Liver (tissue), 9 donors: ENCODE results near the gene GNG12. TPM values are rescaled to one million over a fixed set of nuclear protein-coding genes. Genes with fewer than 3 reads are reported as not detected.

Experiments
- DNase-seq: peaks from one replicate; pipeline ENCODE4 v3.0.0-alpha.2; 2017; ENCODE audit warnings: low spot score
- H3K27ac ChIP-seq, 2 donors: one replicate each; pipeline ENCODE4 v1.7.0; 2013; ENCODE audit warnings: inconsistent platforms in 2 of 2, low read length in 2 of 2, control low read depth in 1 of 2, low read depth in 1 of 2, mild to moderate bottlenecking in 1 of 2
- H3K27me3 ChIP-seq, 4 donors: one replicate each; pipeline versions ENCODE4 v1.6.1 to v1.7.0; 2013; ENCODE audit warnings: low read length in 3 of 4, inconsistent platforms in 1 of 4, mild to moderate bottlenecking in 1 of 4, moderate library complexity in 1 of 4; ENCODE audit not compliant: control insufficient read depth in 4 of 4, insufficient read depth in 4 of 4
- H3K36me3 ChIP-seq, 4 donors: one replicate each; pipeline versions ENCODE4 v1.6.1 to v1.7.0; 2013; ENCODE audit warnings: low read length in 3 of 4, mild to moderate bottlenecking in 3 of 4, low read depth in 1 of 4, moderate library complexity in 1 of 4; ENCODE audit not compliant: control insufficient read depth in 4 of 4, insufficient read depth in 3 of 4
- H3K4me1 ChIP-seq, 4 donors: one replicate each; pipeline versions ENCODE4 v1.6.1 to v1.7.0; 2013; ENCODE audit warnings: low read length in 3 of 4, mild to moderate bottlenecking in 3 of 4, moderate library complexity in 1 of 4; ENCODE audit not compliant: control insufficient read depth in 4 of 4, insufficient read depth in 4 of 4
- H3K4me3 ChIP-seq, 3 donors: one replicate each; pipeline versions ENCODE4 v1.6.1 to v1.7.0; 2013; ENCODE audit warnings: low read length in 3 of 3, control low read depth in 1 of 3, low read depth in 1 of 3, mild to moderate bottlenecking in 1 of 3
- H3K9ac ChIP-seq, 2 donors: one replicate each; pipeline ENCODE4 v1.7.0; 2013; ENCODE audit warnings: low read length in 2 of 2, mild to moderate bottlenecking in 2 of 2, moderate library complexity in 2 of 2, control low read depth in 1 of 2, low read depth in 1 of 2
- H3K9me3 ChIP-seq, 4 donors: one replicate each; pipeline versions ENCODE4 v1.6.1 to v1.7.0; 2013; ENCODE audit warnings: low read length in 3 of 4; ENCODE audit not compliant: control insufficient read depth in 4 of 4
- EGR1 ChIP-seq, 2 donors: IDR thresholded peaks; 2 replicates each; pipeline ENCODE4 v1.6.1; 2016 to 2018; ENCODE audit warnings: antibody characterized with exemption in 2 of 2, low read depth in 2 of 2
- FOXA1 ChIP-seq: IDR thresholded peaks from 2 replicates; pipeline ENCODE4 v1.6.1; 2016; ENCODE audit warnings: antibody characterized with exemption
- GABPA ChIP-seq, 2 donors: IDR thresholded peaks in 1 of 2; conservative IDR thresholded peaks in 1 of 2; 2 replicates each; pipeline ENCODE4 v1.6.1; 2016; ENCODE audit warnings: antibody characterized with exemption in 2 of 2, mild to moderate bottlenecking in 1 of 2, moderate library complexity in 1 of 2
- HNF4A ChIP-seq, 2 donors: conservative IDR thresholded peaks; 2 replicates each; pipeline ENCODE4 v1.6.1; 2016; ENCODE audit warnings: antibody characterized with exemption in 2 of 2, mild to moderate bottlenecking in 2 of 2
- HNF4G ChIP-seq: IDR thresholded peaks from 2 replicates; pipeline ENCODE4 v1.6.1; 2016; ENCODE audit warnings: antibody characterized with exemption
- JUND ChIP-seq, 2 donors: IDR thresholded peaks; 2 replicates each; pipeline ENCODE4 v1.6.1; 2016; ENCODE audit warnings: antibody characterized with exemption in 2 of 2
- NR2F2 ChIP-seq: IDR thresholded peaks from 2 replicates; pipeline ENCODE4 v1.6.1; 2016; ENCODE audit warnings: antibody characterized with exemption
- RAD21 ChIP-seq, 2 donors: IDR thresholded peaks; 2 replicates each; pipeline ENCODE4 v1.6.1; 2016; ENCODE audit warnings: antibody characterized with exemption in 2 of 2, mild to moderate bottlenecking in 2 of 2
- RXRA ChIP-seq, 2 donors: IDR thresholded peaks; 2 replicates each; pipeline ENCODE4 v1.6.1; 2017 to 2018; ENCODE audit warnings: antibody characterized with exemption in 2 of 2, mild to moderate bottlenecking in 1 of 2
- SP1 ChIP-seq: IDR thresholded peaks from 2 replicates; pipeline ENCODE4 v1.6.1; 2018; ENCODE audit warnings: antibody characterized with exemption, mild to moderate bottlenecking
- YY1 ChIP-seq: IDR thresholded peaks from 2 replicates; pipeline ENCODE4 v1.6.1; 2016; ENCODE audit warnings: antibody characterized with exemption, mild to moderate bottlenecking
- WGBS: extraction: QIAGEN DNeasy Blood & Tissue Kit; methylation state at CpG from one replicate; pipeline ENCODE4 v1.1.7; 2013; 5-methylcytosine and 5-hydroxymethylcytosine counted together
- polyA plus RNA-seq, 2 donors: library from polyadenylated mRNA; stranded (reverse) in 1 of 2; unstranded in 1 of 2; fragments of 200-250 nt in 1 of 2; fragments of >200 nt in 1 of 2; fragmentation: Nextera tagmentation in 1 of 2; extraction: Ambion mirVana in 1 of 2; gene quantifications; one replicate each; pipeline versions ENCODE4 v1.2.1 to v1.2.3, GENCODE V29; 2013 to 2015
- total RNA-seq, 2 donors: library from RNA; depleted of rRNA; stranded (reverse); fragments of >200 nt; gene quantifications; one replicate each; pipeline ENCODE4 v1.2.3, GENCODE V29; 2014
- TF ChIP-seq, protein P1 (sequence below): IDR thresholded peaks from 2 replicates; pipeline ENCODE4 v1.6.1; 2016; ENCODE audit warnings: antibody characterized with exemption
- TF ChIP-seq, protein P2 (sequence below): IDR thresholded peaks from 2 replicates; pipeline ENCODE4 v1.6.1; 2016; ENCODE audit warnings: antibody characterized with exemption
- TF ChIP-seq, protein P3 (sequence below): fragments of 150-350 bp; IDR thresholded peaks from 2 replicates; pipeline ENCODE4 v1.5.1; 2017; ENCODE audit warnings: improper control_type of control experiment, low read depth, low read length; ENCODE audit not compliant: missing input control
- TF ChIP-seq, protein P4 (sequence below): IDR thresholded peaks from 2 replicates; pipeline ENCODE4 v1.6.1; 2016; ENCODE audit warnings: antibody characterized with exemption
- donor health status: healthy.
- donor health status: healthy.
- donor health status: healthy.
- donor health status: healthy.
- donor health status: healthy.

The GNG12 gene
- total and polyA plus RNA-seq, 4 donors = 15.4 to 26.1 (median 19.7) TPM

DNA sequence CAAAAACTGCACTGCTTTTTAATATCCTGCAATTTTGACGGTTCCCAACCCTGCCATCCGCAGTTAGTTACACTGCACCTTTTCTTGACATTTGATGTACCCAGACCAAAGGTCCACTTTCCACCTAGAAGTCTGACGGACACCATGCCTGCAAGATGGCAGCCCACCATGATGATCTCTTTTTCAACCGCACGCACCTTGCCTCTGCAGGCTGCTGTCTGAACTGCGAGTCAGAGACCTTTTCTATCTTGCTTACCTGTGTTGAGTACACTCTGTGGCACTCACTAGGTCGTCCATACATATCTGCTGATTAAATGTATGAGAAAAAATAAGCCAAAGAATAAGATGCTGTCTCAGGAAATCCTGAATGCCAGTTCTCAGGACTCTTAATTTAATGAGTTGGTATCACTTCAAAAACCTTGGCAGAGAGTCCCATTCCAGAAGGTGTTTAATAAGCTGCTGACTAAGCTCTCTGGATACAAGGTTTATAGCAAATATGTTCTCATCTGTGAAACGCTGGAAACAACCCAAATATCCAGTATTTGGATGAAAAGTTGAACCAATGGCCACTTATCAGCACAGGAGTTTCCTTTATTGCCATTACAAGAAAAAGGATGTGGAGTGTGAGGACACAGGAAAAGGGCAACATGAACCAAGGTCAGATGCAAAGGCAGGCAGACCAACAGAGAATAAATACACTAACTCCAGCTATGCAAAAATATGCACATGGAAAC lies 37.9 kb downstream of the GNG12 start:
- peak; percentile 57 for TF ChIP-seq NR2F2
- TF ChIP-seq, protein P1, sequence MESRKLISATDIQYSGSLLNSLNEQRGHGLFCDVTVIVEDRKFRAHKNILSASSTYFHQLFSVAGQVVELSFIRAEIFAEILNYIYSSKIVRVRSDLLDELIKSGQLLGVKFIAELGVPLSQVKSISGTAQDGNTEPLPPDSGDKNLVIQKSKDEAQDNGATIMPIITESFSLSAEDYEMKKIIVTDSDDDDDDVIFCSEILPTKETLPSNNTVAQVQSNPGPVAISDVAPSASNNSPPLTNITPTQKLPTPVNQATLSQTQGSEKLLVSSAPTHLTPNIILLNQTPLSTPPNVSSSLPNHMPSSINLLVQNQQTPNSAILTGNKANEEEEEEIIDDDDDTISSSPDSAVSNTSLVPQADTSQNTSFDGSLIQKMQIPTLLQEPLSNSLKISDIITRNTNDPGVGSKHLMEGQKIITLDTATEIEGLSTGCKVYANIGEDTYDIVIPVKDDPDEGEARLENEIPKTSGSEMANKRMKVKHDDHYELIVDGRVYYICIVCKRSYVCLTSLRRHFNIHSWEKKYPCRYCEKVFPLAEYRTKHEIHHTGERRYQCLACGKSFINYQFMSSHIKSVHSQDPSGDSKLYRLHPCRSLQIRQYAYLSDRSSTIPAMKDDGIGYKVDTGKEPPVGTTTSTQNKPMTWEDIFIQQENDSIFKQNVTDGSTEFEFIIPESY = no peak
- no peak for DNase-seq
- WGBS = 82% methylated on average over 8 of the region's 8 CpGs
- Histone ChIP-seq H3K9me3 (no peaks in the 10 kb centered on the region), H3K4me3 (no peak overlapping the region), H3K27ac (no peak overlapping the region), H3K9ac (no peak overlapping the region), H3K27me3 (no peaks in the 10 kb centered on the region), H3K36me3 (no peaks in the 10 kb centered on the region), H3K4me1 (peaks cover 0 to 4% (median 3%) of the 10 kb centered on the region in 4 donors)

DNA sequence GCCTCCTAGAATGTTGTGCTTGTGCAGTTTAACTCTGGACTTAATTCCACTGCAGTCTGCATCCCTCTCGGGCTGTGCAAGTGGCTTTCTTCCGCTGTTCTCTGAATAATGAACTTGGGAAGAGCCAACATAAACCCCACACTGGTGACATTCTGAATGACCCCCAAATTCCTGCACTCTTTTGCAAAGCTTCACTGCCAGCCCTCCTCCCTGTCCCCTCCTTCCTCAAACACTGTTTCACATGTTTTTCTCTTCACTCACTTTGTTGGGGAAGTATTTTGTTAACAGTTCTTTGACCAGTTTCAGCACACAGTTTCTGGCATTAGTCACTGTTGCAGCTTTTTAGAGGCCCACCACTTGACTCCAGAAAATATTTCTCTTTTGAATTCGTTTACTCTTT lies 39.7 kb downstream of the GNG12 start:
- 83% methylated on average over 3 of the region's 3 CpGs for WGBS
- Histone ChIP-seq H3K9ac (no peak overlapping the region), H3K36me3 (no peaks in the 10 kb centered on the region), H3K9me3 (no peaks in the 10 kb centered on the region), H3K4me1 (peaks cover 0 to 4% (median 3%) of the 10 kb centered on the region in 4 donors), H3K27ac (no peak overlapping the region), H3K4me3 (no peak overlapping the region), H3K27me3 (no peaks in the 10 kb centered on the region)
- no peak for TF ChIP-seq FOXA1
- DNase-seq = no peak

DNA sequence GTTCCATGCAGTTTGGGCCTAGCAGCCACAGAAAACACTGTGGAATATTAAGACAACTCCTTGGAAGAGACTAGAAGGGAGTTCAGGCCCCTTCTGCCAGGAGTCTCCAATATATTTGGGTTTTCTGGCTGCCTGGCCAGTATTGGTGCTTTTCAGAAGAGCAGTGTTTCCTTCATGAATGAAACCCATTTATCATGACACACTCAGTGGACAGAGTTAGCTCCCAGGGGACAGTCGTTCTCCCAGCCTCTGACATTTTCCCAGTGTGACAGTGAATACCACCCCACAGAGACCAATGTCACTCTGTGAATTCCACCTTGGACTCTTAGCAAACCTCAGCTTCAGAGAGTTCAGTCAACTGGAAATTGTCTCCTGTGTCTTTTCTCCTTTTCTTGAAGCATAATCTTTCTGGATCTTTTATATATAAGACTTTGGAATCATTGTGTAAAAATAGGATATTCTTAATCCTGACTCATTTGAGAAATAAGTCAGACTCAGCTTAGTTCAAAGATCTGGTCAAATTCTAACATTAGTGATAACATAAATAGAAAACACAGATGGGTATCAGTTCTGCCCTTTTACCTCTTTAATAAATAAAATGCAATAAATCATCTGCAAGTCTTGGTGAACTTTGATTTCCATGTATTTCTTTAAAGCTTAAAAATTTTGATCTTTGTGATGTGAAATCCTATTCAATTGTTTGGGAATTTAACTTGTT lies 40.4 kb downstream of the GNG12 start:
- Histone ChIP-seq H3K27me3 (no peaks in the 10 kb centered on the region), H3K9ac (no peak overlapping the region), H3K4me1 (peaks cover 0 to 4% (median 3%) of the 10 kb centered on the region in 4 donors), H3K4me3 (no peak overlapping the region), H3K9me3 (no peaks in the 10 kb centered on the region), H3K36me3 (no peaks in the 10 kb centered on the region), H3K27ac (no peak overlapping the region)
- DNase-seq = no peak
- TF ChIP-seq SP1 (no peak), YY1 (no peak), FOXA1 (no peak), HNF4A (conservative IDR thresholded peaks at IDR 0.05) (no peak), HNF4G (no peak)
- WGBS = 83% methylated on average over 1 of the region's 1 CpG

DNA sequence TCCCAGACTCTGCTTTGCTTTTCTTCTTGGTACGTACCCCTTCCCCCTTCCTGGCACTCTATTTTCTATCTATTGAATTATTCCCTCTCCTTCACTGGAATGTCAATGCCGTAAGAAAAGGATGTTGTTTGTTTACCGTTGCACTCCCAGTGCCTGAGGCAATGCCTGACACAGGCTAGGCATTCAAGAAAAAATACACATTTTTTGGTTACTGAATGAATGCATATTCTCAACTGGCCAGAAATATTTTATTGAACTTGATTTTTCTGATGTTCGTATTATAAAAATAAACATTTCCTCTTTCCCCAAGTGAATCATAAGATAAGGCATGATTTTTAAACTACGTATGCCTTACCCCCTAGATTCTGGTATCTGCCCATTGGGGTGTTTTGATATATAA lies 41.2 kb downstream of the GNG12 start:
- H3K27ac ChIP-seq = no peak overlapping the region
- H3K4me1 ChIP-seq = peaks cover 0 to 4% (median 3%) of the 10 kb centered on the region in 4 donors
- no peak overlapping the region for H3K4me3 ChIP-seq
- no peak for DNase-seq
- H3K9me3 ChIP-seq = no peaks in the 10 kb centered on the region
- H3K36me3 ChIP-seq = no peaks in the 10 kb centered on the region
- no peaks in the 10 kb centered on the region for H3K27me3 ChIP-seq
- H3K9ac ChIP-seq = no peak overlapping the region
- WGBS = 71% methylated on average over 5 of the region's 5 CpGs
- TF ChIP-seq RXRA (IDR thresholded peaks at IDR 0.05) (no peak), YY1 (no peak), HNF4G (no peak), JUND (IDR thresholded peaks at IDR 0.05) (no peak), EGR1 (IDR thresholded peaks at IDR 0.05; ENCODE audit: low read depth in 2 of 2) (no peak), FOXA1 (no peak), SP1 (no peak), NR2F2 (no peak), HNF4A (conservative IDR thresholded peaks at IDR 0.05) (no peak), RAD21 (IDR thresholded peaks at IDR 0.05) (no peak), GABPA (IDR thresholded peaks at IDR 0.05 in 1 of 2, conservative IDR thresholded peaks at IDR 0.05 in 1 of 2) (no peak)
- TF ChIP-seq, protein P2, sequence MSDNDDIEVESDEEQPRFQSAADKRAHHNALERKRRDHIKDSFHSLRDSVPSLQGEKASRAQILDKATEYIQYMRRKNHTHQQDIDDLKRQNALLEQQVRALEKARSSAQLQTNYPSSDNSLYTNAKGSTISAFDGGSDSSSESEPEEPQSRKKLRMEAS = no peak
- TF ChIP-seq, protein P3, sequence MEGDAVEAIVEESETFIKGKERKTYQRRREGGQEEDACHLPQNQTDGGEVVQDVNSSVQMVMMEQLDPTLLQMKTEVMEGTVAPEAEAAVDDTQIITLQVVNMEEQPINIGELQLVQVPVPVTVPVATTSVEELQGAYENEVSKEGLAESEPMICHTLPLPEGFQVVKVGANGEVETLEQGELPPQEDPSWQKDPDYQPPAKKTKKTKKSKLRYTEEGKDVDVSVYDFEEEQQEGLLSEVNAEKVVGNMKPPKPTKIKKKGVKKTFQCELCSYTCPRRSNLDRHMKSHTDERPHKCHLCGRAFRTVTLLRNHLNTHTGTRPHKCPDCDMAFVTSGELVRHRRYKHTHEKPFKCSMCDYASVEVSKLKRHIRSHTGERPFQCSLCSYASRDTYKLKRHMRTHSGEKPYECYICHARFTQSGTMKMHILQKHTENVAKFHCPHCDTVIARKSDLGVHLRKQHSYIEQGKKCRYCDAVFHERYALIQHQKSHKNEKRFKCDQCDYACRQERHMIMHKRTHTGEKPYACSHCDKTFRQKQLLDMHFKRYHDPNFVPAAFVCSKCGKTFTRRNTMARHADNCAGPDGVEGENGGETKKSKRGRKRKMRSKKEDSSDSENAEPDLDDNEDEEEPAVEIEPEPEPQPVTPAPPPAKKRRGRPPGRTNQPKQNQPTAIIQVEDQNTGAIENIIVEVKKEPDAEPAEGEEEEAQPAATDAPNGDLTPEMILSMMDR = no peak
- TF ChIP-seq, protein P4, sequence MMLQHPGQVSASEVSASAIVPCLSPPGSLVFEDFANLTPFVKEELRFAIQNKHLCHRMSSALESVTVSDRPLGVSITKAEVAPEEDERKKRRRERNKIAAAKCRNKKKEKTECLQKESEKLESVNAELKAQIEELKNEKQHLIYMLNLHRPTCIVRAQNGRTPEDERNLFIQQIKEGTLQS = no peak
- TF ChIP-seq, protein P1 = no peak
